ENCODE results near the gene FAM180A. TPM values are rescaled to one million over a fixed set of nuclear protein-coding genes. Genes with fewer than 3 reads are reported as not detected.

The FAM180A gene
- total and polyA plus RNA-seq, 2 experiments from 2014 or later = not detected

- no peak for DNase-seq (ENCODE audit: low read depth in 1 of 2, low spot score in 1 of 2)
- TF ChIP-seq CTCF (IDR thresholded peaks at IDR 0.05; ENCODE audit: low read depth, low read length) = no peak
- Histone ChIP-seq H3K36me3 (no peaks in the 10 kb centered on the region), H3K4me3 (no peak overlapping the region), H3K9me3 (ENCODE audit: low read depth) (no peaks in the 10 kb centered on the region), H3K27ac (no peak overlapping the region), H3K4me1 (ENCODE audit: low read depth) (peaks cover 18% of the 10 kb centered on the region), H3K27me3 (no peaks in the 10 kb centered on the region)
Measured at GRCh38 chr7:135768064-135768463, 19.5 kb upstream of the FAM180A start.

- no peak overlapping the region for H3K27ac ChIP-seq
- H3K9me3 ChIP-seq (ENCODE audit: low read depth) = no peaks in the 10 kb centered on the region
- H3K36me3 ChIP-seq = no peaks in the 10 kb centered on the region
- TF ChIP-seq CTCF (IDR thresholded peaks at IDR 0.05; ENCODE audit: low read depth, low read length) = no peak
- peaks cover 16% of the 10 kb centered on the region for H3K4me1 ChIP-seq (ENCODE audit: low read depth)
- no peak overlapping the region for H3K4me3 ChIP-seq
- H3K27me3 ChIP-seq = no peaks in the 10 kb centered on the region
- no peak for DNase-seq (ENCODE audit: low read depth in 1 of 2, low spot score in 1 of 2)
Measured at GRCh38 chr7:135763261-135763660, 14.6 kb upstream of the FAM180A start.

- H3K4me3 ChIP-seq = no peak overlapping the region
- H3K36me3 ChIP-seq = no peaks in the 10 kb centered on the region
- peak in 1 of 2 donors; percentile 52 for DNase-seq (ENCODE audit: low read depth in 1 of 2, low spot score in 1 of 2)
- no peak overlapping the region for H3K27ac ChIP-seq
- no peak for TF ChIP-seq CTCF (IDR thresholded peaks at IDR 0.05; ENCODE audit: low read depth, low read length)
- no peaks in the 10 kb centered on the region for H3K27me3 ChIP-seq
- H3K9me3 ChIP-seq (ENCODE audit: low read depth) = no peaks in the 10 kb centered on the region
- H3K4me1 ChIP-seq (ENCODE audit: low read depth) = peaks cover 14% of the 10 kb centered on the region
Measured at GRCh38 chr7:135761751-135762488, 13.3 kb upstream of the FAM180A start.

- peaks cover 14% of the 10 kb centered on the region for H3K4me1 ChIP-seq (ENCODE audit: low read depth)
- H3K4me3 ChIP-seq = no peak overlapping the region
- no peak overlapping the region for H3K27ac ChIP-seq
- H3K9me3 ChIP-seq (ENCODE audit: low read depth) = no peaks in the 10 kb centered on the region
- TF ChIP-seq CTCF (IDR thresholded peaks at IDR 0.05; ENCODE audit: low read depth, low read length) = no peak
- no peaks in the 10 kb centered on the region for H3K36me3 ChIP-seq
- no peak for DNase-seq (ENCODE audit: low read depth in 1 of 2, low spot score in 1 of 2)
- no peaks in the 10 kb centered on the region for H3K27me3 ChIP-seq
Measured at GRCh38 chr7:135759532-135759931, 10.9 kb upstream of the FAM180A start.

- Histone ChIP-seq H3K4me3 (no peak overlapping the region), H3K27ac (no peak overlapping the region), H3K36me3 (no peaks in the 10 kb centered on the region), H3K9me3 (ENCODE audit: low read depth) (no peaks in the 10 kb centered on the region), H3K27me3 (no peaks in the 10 kb centered on the region), H3K4me1 (ENCODE audit: low read depth) (peaks cover 14% of the 10 kb centered on the region)
- no peak for TF ChIP-seq CTCF (IDR thresholded peaks at IDR 0.05; ENCODE audit: low read depth, low read length)
- DNase-seq (ENCODE audit: low read depth in 1 of 2, low spot score in 1 of 2) = peak in 1 of 2 donors; percentile 88
Measured at GRCh38 chr7:135758531-135758932, 9.9 kb upstream of the FAM180A start.
